Measurements from ENCODE around the gene PPAT.
"Not testable (repeated sequence)": the region's sequence is repeated elsewhere in the genome, so short reads cannot be mapped to it uniquely, and the experiment has no call there.

PPAT gene

GRCh38 chr4:56386091-56386490, 49.3 kb downstream of the PPAT start:
- TF ChIP-seq ZNF274 (IDR thresholded peaks at IDR 0.05; ENCODE audit: low read depth, low read length) (no peak), YY1 (IDR thresholded peaks at IDR 0.05; ENCODE audit: insufficient read depth, insufficient read length) (no peak), SUZ12 (IDR thresholded peaks at IDR 0.05; ENCODE audit: extremely low read depth, insufficient read depth, insufficient read length) (no peak)
- Histone ChIP-seq H3K4me3 (ENCODE audit: insufficient read length, low read depth) (peak overlapping the region; percentile 36), H3K4me1 (ENCODE audit: insufficient read depth, insufficient read length) (no peaks in the 10 kb centered on the region), H3K27me3 (ENCODE audit: insufficient read depth, insufficient read length) (no peaks in the 10 kb centered on the region), H3K9ac (ENCODE audit: insufficient read length, low read depth) (peak overlapping the region; percentile 56), H3K36me3 (ENCODE audit: insufficient read depth, insufficient read length, low read length) (no peaks in the 10 kb centered on the region), H3K9me3 (ENCODE audit: insufficient read depth, low read length) (no peaks in the 10 kb centered on the region)
- no peak for DNase-seq (ENCODE audit: low read depth, low spot score)

GRCh38 chr4:56375458-56375857, 60.0 kb downstream of the PPAT start:
- no peaks in the 10 kb centered on the region for H3K4me1 ChIP-seq (ENCODE audit: insufficient read depth, insufficient read length)
- no peaks in the 10 kb centered on the region for H3K9me3 ChIP-seq (ENCODE audit: insufficient read depth, low read length)
- H3K36me3 ChIP-seq (ENCODE audit: insufficient read depth, insufficient read length, low read length) = peaks cover 6% of the 10 kb centered on the region
- H3K9ac ChIP-seq (ENCODE audit: insufficient read length, low read depth) = no peak overlapping the region
- no peaks in the 10 kb centered on the region for H3K27me3 ChIP-seq (ENCODE audit: insufficient read depth, insufficient read length)
- DNase-seq (ENCODE audit: low read depth, low spot score) = no peak
- H3K4me3 ChIP-seq (ENCODE audit: insufficient read length, low read depth) = no peak overlapping the region
- TF ChIP-seq YY1 (IDR thresholded peaks at IDR 0.05; ENCODE audit: insufficient read depth, insufficient read length) (no peak), ZNF274 (IDR thresholded peaks at IDR 0.05; ENCODE audit: low read depth, low read length) (no peak), SUZ12 (IDR thresholded peaks at IDR 0.05; ENCODE audit: extremely low read depth, insufficient read depth, insufficient read length) (no peak)

GRCh38 chr4:56374956-56375355, 60.5 kb downstream of the PPAT start:
- Histone ChIP-seq H3K9ac (ENCODE audit: insufficient read length, low read depth) (no peak overlapping the region), H3K4me1 (ENCODE audit: insufficient read depth, insufficient read length) (no peaks in the 10 kb centered on the region), H3K36me3 (ENCODE audit: insufficient read depth, insufficient read length, low read length) (peaks cover 4% of the 10 kb centered on the region), H3K27me3 (ENCODE audit: insufficient read depth, insufficient read length) (no peaks in the 10 kb centered on the region), H3K9me3 (ENCODE audit: insufficient read depth, low read length) (no peaks in the 10 kb centered on the region), H3K4me3 (ENCODE audit: insufficient read length, low read depth) (no peak overlapping the region)
- no peak for TF ChIP-seq ZNF274 (IDR thresholded peaks at IDR 0.05; ENCODE audit: low read depth, low read length)
- no peak for TF ChIP-seq SUZ12 (IDR thresholded peaks at IDR 0.05; ENCODE audit: extremely low read depth, insufficient read depth, insufficient read length)
- no peak for TF ChIP-seq YY1 (IDR thresholded peaks at IDR 0.05; ENCODE audit: insufficient read depth, insufficient read length)
- no peak for DNase-seq (ENCODE audit: low read depth, low spot score)

- Histone ChIP-seq H3K36me3 (ENCODE audit: insufficient read depth, insufficient read length, low read length) (peaks cover 4% of the 10 kb centered on the region), H3K9me3 (ENCODE audit: insufficient read depth, low read length) (no peaks in the 10 kb centered on the region), H3K4me1 (ENCODE audit: insufficient read depth, insufficient read length) (no peaks in the 10 kb centered on the region), H3K9ac (ENCODE audit: insufficient read length, low read depth) (no peak overlapping the region), H3K27me3 (ENCODE audit: insufficient read depth, insufficient read length) (no peaks in the 10 kb centered on the region), H3K4me3 (ENCODE audit: insufficient read length, low read depth) (no peak overlapping the region)
- no peak for DNase-seq (ENCODE audit: low read depth, low spot score)
- TF ChIP-seq SUZ12 (IDR thresholded peaks at IDR 0.05; ENCODE audit: extremely low read depth, insufficient read depth, insufficient read length) (no peak), ZNF274 (IDR thresholded peaks at IDR 0.05; ENCODE audit: low read depth, low read length) (no peak), YY1 (IDR thresholded peaks at IDR 0.05; ENCODE audit: insufficient read depth, insufficient read length) (no peak)
These were observed 62.6 kb downstream of the PPAT start for GRCh38 chr4:56372774-56373173.

- DNase-seq (ENCODE audit: low read depth, low spot score) = no peak
- no peaks in the 10 kb centered on the region for H3K36me3 ChIP-seq (ENCODE audit: insufficient read depth, insufficient read length, low read length)
- H3K4me1 ChIP-seq (ENCODE audit: insufficient read depth, insufficient read length) = no peaks in the 10 kb centered on the region
- no peaks in the 10 kb centered on the region for H3K27me3 ChIP-seq (ENCODE audit: insufficient read depth, insufficient read length)
- H3K9me3 ChIP-seq (ENCODE audit: insufficient read depth, low read length) = no peaks in the 10 kb centered on the region
- TF ChIP-seq SUZ12 (IDR thresholded peaks at IDR 0.05; ENCODE audit: extremely low read depth, insufficient read depth, insufficient read length) = no peak
- TF ChIP-seq ZNF274 (IDR thresholded peaks at IDR 0.05; ENCODE audit: low read depth, low read length) = no peak
- no peak for TF ChIP-seq YY1 (IDR thresholded peaks at IDR 0.05; ENCODE audit: insufficient read depth, insufficient read length)
- H3K9ac ChIP-seq (ENCODE audit: insufficient read length, low read depth) = no peak overlapping the region
- H3K4me3 ChIP-seq (ENCODE audit: insufficient read length, low read depth) = no peak overlapping the region
These were observed 63.8 kb downstream of the PPAT start for GRCh38 chr4:56371426-56372220.

- Histone ChIP-seq H3K4me3 (ENCODE audit: insufficient read length, low read depth) (no peak overlapping the region), H3K27me3 (ENCODE audit: insufficient read depth, insufficient read length) (no peaks in the 10 kb centered on the region), H3K36me3 (ENCODE audit: insufficient read depth, insufficient read length, low read length) (no peaks in the 10 kb centered on the region), H3K9me3 (ENCODE audit: insufficient read depth, low read length) (no peaks in the 10 kb centered on the region), H3K4me1 (ENCODE audit: insufficient read depth, insufficient read length) (no peaks in the 10 kb centered on the region), H3K9ac (ENCODE audit: insufficient read length, low read depth) (no peak overlapping the region)
- TF ChIP-seq SUZ12 (IDR thresholded peaks at IDR 0.05; ENCODE audit: extremely low read depth, insufficient read depth, insufficient read length) (no peak), ZNF274 (IDR thresholded peaks at IDR 0.05; ENCODE audit: low read depth, low read length) (no peak), YY1 (IDR thresholded peaks at IDR 0.05; ENCODE audit: insufficient read depth, insufficient read length) (no peak)
- no peak for DNase-seq (ENCODE audit: low read depth, low spot score)
These were observed 65.0 kb downstream of the PPAT start for GRCh38 chr4:56370377-56370776.

GRCh38 chr4:56362981-56363380, 72.4 kb downstream of the PPAT start:
- H3K27me3 ChIP-seq (ENCODE audit: insufficient read depth, insufficient read length); H3K9ac ChIP-seq (ENCODE audit: insufficient read length, low read depth); H3K4me1 ChIP-seq (ENCODE audit: insufficient read depth, insufficient read length); H3K36me3 ChIP-seq (ENCODE audit: insufficient read depth, insufficient read length, low read length); DNase-seq (ENCODE audit: low read depth, low spot score); H3K4me3 ChIP-seq (ENCODE audit: insufficient read length, low read depth): not testable (repeated sequence)
- peaks cover 16% of the 10 kb centered on the region for H3K9me3 ChIP-seq (ENCODE audit: insufficient read depth, low read length)

All from NT2/D1 (cell line).